Kidney (tissue), 14 donors: Measurements from ENCODE around the gene DTNBP1. TPM values are rescaled to one million over a fixed set of nuclear protein-coding genes. Genes with fewer than 3 reads are reported as not detected.

Source experiments
- DNase-seq, 5 donors: peaks; one replicate each; pipeline ENCODE4 v3.0.0-alpha.2; 2013 to 2020
- FAIRE-seq: peaks from 2 replicates; lab custom pipeline; 2012; peaks lifted over from hg19 to GRCh38; lab: Jason Lieb, UNC
- H3K27ac ChIP-seq, 2 donors: one replicate each; pipeline ENCODE4 v1.7.0; 2013; ENCODE audit warnings: low read depth in 2 of 2, low read length in 2 of 2, inconsistent platforms in 1 of 2
- H3K27me3 ChIP-seq: one replicate; pipeline ENCODE4 v1.7.1; 2013; ENCODE audit warnings: low read length, inconsistent platforms; ENCODE audit not compliant: control insufficient read depth, insufficient read depth
- H3K36me3 ChIP-seq, 3 donors: one replicate each; pipeline versions ENCODE4 v1.7.0 to v1.7.1; 2013; ENCODE audit warnings: low read length in 3 of 3, control low read depth in 1 of 3, inconsistent platforms in 1 of 3; ENCODE audit not compliant: insufficient read depth in 3 of 3, control insufficient read depth in 2 of 3
- H3K4me1 ChIP-seq, 3 donors: one replicate each; pipeline versions ENCODE4 v1.7.0 to v1.7.1; 2013; ENCODE audit warnings: low read length in 3 of 3, inconsistent platforms in 1 of 3, low read depth in 1 of 3; ENCODE audit not compliant: control insufficient read depth in 2 of 3, insufficient read depth in 2 of 3
- H3K4me3 ChIP-seq, 3 donors: one replicate each; pipeline versions ENCODE4 v1.7.0 to v1.8.1; 2013; ENCODE audit warnings: low read length in 3 of 3, control low read depth in 1 of 3, inconsistent platforms in 1 of 3
- H3K9ac ChIP-seq, 3 donors: one replicate each; pipeline versions ENCODE4 v1.7.0 to v1.7.1; 2013; ENCODE audit warnings: low read length in 3 of 3, control low read depth in 1 of 3, inconsistent platforms in 1 of 3
- H3K9me3 ChIP-seq, 3 donors: one replicate each; pipeline versions ENCODE4 v1.7.0 to v1.7.1; 2013; ENCODE audit warnings: low read length in 3 of 3, control low read depth in 1 of 3, inconsistent platforms in 1 of 3; ENCODE audit not compliant: control insufficient read depth in 2 of 3, insufficient read depth in 1 of 3
- intact Hi-C: fragments of 100-400 bp; cut with DNase I; formaldehyde crosslinking; loops from one replicate; pipeline ENCODE4 v1.11.1; 2022
- polyA plus RNA-seq: library from polyadenylated mRNA; stranded (reverse); fragments of 350-450 nt; fragmentation: Illumina TruSeq; extraction: RNeasy Lipid Tissue Mini Kit (QIAGEN cat#74804); gene quantifications from one replicate; pipeline ENCODE4 v1.2.3, GENCODE V29; 2014; ENCODE audit warnings: low read depth, low replicate concordance; ENCODE audit not compliant: insufficient read depth
- total RNA-seq: library from RNA; stranded (reverse); fragmentation: NEBNext Ultra II Directional; extraction: Animal tissue kit (Norgen Biotek cat#: 25700); gene quantifications from one replicate; pipeline ENCODE4 v1.2.1, GENCODE V29; 2021
- TF ChIP-seq, protein P1 (sequence below): IDR thresholded peaks from 3 replicates; pipeline ENCODE4 v1.5.1; 2012; ENCODE audit warnings: mild to moderate bottlenecking, moderate library complexity, borderline replicate concordance; ENCODE audit not compliant: insufficient read depth; ENCODE audit errors: extremely low read depth
- donor health status: control.
- donor health status: control.
- donor health status: control.
- donor health status: control.
- donor health status: control.
- donor health status: DM: yes; HTN: yes; CAD: no.
- donor health status: Normal renal cell carcinoma (clear cell type).

DTNBP1 gene
- total and polyA plus RNA-seq, 2 donors from 2014 or later: 25.2 to 36.2 TPM

DNA sequence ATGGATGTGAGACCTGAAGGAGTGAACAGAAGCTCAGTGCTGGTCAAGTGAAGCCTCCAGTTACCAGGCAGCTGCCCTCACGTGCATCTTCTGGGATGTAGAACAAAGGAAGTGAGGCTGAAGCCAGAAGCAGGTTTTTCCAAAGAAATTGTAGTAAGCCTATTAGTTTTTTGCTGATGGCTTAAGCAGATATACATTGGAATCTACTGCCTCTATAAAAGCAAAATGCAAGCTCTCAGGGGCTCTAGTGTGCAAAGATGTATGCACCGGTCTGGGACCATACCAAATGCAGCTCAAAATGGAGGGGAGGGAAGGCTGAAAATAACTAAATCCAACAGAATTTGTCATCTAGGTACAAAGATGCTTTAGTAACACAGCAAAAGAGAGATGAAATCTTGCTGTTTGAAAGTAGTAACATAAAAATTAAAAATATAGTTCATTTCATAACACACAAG, 77.0 kb downstream of the DTNBP1 start:
- no peaks in the 10 kb centered on the region for H3K4me1 ChIP-seq
- H3K27me3 ChIP-seq: no peaks in the 10 kb centered on the region
- no peak overlapping the region for H3K9ac ChIP-seq
- no peak overlapping the region for H3K4me3 ChIP-seq
- FAIRE-seq: no peak
- H3K27ac ChIP-seq: no peak overlapping the region
- intact Hi-C loops: no loop called here
- H3K36me3 ChIP-seq: no peaks in the 10 kb centered on the region
- no peak for DNase-seq
- TF ChIP-seq, protein P1, sequence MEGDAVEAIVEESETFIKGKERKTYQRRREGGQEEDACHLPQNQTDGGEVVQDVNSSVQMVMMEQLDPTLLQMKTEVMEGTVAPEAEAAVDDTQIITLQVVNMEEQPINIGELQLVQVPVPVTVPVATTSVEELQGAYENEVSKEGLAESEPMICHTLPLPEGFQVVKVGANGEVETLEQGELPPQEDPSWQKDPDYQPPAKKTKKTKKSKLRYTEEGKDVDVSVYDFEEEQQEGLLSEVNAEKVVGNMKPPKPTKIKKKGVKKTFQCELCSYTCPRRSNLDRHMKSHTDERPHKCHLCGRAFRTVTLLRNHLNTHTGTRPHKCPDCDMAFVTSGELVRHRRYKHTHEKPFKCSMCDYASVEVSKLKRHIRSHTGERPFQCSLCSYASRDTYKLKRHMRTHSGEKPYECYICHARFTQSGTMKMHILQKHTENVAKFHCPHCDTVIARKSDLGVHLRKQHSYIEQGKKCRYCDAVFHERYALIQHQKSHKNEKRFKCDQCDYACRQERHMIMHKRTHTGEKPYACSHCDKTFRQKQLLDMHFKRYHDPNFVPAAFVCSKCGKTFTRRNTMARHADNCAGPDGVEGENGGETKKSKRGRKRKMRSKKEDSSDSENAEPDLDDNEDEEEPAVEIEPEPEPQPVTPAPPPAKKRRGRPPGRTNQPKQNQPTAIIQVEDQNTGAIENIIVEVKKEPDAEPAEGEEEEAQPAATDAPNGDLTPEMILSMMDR: no peak
- no peaks in the 10 kb centered on the region for H3K9me3 ChIP-seq

DNA sequence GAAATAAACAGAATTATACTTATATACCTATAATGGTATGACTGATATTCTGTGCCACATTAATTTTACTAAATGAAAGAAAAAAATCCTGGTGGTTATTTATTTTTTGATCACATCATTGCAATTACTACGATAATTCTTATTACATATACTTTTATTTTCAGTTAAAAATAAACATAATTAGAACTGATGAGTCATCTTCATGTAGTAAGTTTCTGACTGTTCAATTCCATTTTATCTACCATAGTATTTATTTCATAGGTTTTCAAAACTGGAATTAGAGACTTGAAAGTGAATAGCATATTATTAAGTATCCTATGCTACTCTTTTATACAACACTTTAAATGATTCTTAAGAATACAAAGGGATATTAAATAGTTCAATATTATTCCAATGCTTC, 80.3 kb downstream of the DTNBP1 start:
- TF ChIP-seq, protein P1: no peak
- FAIRE-seq (peak; percentile 61), DNase-seq (no peak)
- no peak overlapping the region for H3K4me3 ChIP-seq
- H3K27me3 ChIP-seq: no peaks in the 10 kb centered on the region
- H3K27ac ChIP-seq: no peak overlapping the region
- H3K9me3 ChIP-seq: no peaks in the 10 kb centered on the region
- H3K9ac ChIP-seq: no peak overlapping the region
- no peaks in the 10 kb centered on the region for H3K4me1 ChIP-seq
- intact Hi-C loops: no loop called here
- no peaks in the 10 kb centered on the region for H3K36me3 ChIP-seq

DNA sequence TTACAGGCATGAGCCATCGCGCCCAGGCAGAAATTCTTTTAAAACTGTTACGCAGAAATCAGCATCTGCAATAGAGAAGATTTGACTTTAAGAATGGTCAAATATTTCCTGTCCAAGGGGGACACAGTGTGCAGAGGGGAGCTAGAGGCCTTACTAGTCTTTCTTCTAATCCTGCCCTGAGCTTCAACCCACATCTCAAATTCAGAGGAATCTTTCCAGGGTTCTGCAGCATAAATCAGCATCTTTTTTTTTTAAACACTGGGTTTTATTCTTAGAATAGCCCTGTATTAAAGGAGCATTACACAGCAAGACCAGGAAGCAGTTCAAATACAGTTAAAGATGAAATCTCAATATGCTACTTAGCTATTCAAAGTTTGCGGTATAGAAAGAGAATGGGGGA, 81.1 kb downstream of the DTNBP1 start:
- H3K9me3 ChIP-seq: no peaks in the 10 kb centered on the region
- TF ChIP-seq, protein P1: no peak

DNA sequence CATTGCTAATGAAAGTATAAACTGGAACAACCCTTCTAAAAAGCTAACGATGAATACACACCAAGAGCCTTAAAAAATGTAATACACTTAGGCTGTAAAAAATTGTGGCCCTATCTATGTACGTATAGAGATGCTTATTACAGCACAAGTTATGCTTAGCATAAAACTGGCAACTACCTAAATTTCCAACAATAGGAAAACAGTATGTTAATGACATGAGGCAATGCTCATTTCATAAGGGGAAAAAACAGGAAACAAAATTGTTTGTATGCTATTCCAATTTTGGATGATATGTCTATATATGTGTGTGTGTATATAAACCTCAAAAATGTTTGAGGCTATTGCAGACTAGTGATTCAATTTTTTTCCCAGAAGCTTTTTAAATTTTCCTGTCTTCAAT, 82.5 kb downstream of the DTNBP1 start:
- intact Hi-C loops: no loop called here
- TF ChIP-seq, protein P1: no peak
- no peak overlapping the region for H3K27ac ChIP-seq
- no peaks in the 10 kb centered on the region for H3K36me3 ChIP-seq
- no peak for FAIRE-seq
- no peaks in the 10 kb centered on the region for H3K4me1 ChIP-seq
- H3K9ac ChIP-seq: no peak overlapping the region
- no peaks in the 10 kb centered on the region for H3K27me3 ChIP-seq
- H3K4me3 ChIP-seq: no peak overlapping the region
- DNase-seq: no peak
- H3K9me3 ChIP-seq: no peaks in the 10 kb centered on the region

More for the DNA sequence above, 81.1 kb downstream of the DTNBP1 start:
- FAIRE-seq (no peak), DNase-seq (no peak)
- Histone ChIP-seq H3K27me3 (no peaks in the 10 kb centered on the region), H3K4me1 (no peaks in the 10 kb centered on the region), H3K9ac (no peak overlapping the region), H3K27ac (no peak overlapping the region), H3K4me3 (no peak overlapping the region), H3K36me3 (no peaks in the 10 kb centered on the region)
- intact Hi-C loops: no loop called here
